GM21367 (cell line): Measurements from ENCODE around the gene NUDC.
"Not testable (repeated sequence)": the region's sequence is repeated elsewhere in the genome, so short reads cannot be mapped to it uniquely, and the experiment has no call there.

Experiments
- ATAC-seq: cut with Tn5 transposase; IDR thresholded peaks from one replicate; pipeline ENCODE4 v1.9.1; 2021; ENCODE audit not compliant: unreplicated experiment

NUDC gene

GRCh38 chr1:26911399-26912146 is 10.0 kb upstream of the NUDC start:
- no peak for ATAC-seq

GRCh38 chr1:26912147-26912490 is 9.4 kb upstream of the NUDC start:
- no peak for ATAC-seq

- no peak for ATAC-seq
Measured at GRCh38 chr1:26913389-26913753, 8.2 kb upstream of the NUDC start.

GRCh38 chr1:26913754-26914619 is 7.6 kb upstream of the NUDC start, which contains the start of gene NR0B2:
Gene NR0B2, minus strand, starts transcription at chr1:26913975. Its CDS starts 35 bp downstream, at chr1:26913940.
- no peak for ATAC-seq

GRCh38 chr1:26915204-26915842 is 6.2 kb upstream of the NUDC start:
- no peak for ATAC-seq

- ATAC-seq: no peak
Measured at GRCh38 chr1:26921126-26921539, 410 bp upstream of the NUDC start.

- ATAC-seq: no peak
Measured at GRCh38 chr1:26922431-26922729, 837 bp downstream of the NUDC start.

- ATAC-seq: no peak
Measured at GRCh38 chr1:26922901-26923300, 1.4 kb downstream of the NUDC start.

GRCh38 chr1:26923711-26924110 is 2.2 kb downstream of the NUDC start:
- ATAC-seq: no peak

GRCh38 chr1:26932531-26932930 is 11.0 kb downstream of the NUDC start:
- no peak for ATAC-seq

GRCh38 chr1:26936823-26937222 is 15.3 kb downstream of the NUDC start:
- no peak for ATAC-seq

- ATAC-seq: no peak
Measured at GRCh38 chr1:26938004-26938658, 16.6 kb downstream of the NUDC start.

- no peak for ATAC-seq
Measured at GRCh38 chr1:26938659-26939025, 17.1 kb downstream of the NUDC start.

- ATAC-seq: no peak
Measured at GRCh38 chr1:26941311-26941710, 19.8 kb downstream of the NUDC start.

- no peak for ATAC-seq
Measured at GRCh38 chr1:26942656-26943055, 21.1 kb downstream of the NUDC start.

- ATAC-seq: no peak
Measured at GRCh38 chr1:26945138-26945537, 23.6 kb downstream of the NUDC start.

GRCh38 chr1:26945728-26946127 is 24.2 kb downstream of the NUDC start:
- no peak for ATAC-seq

GRCh38 chr1:26946270-26946669 is 24.7 kb downstream of the NUDC start:
- ATAC-seq: no peak

- not testable (repeated sequence) for ATAC-seq
Measured at GRCh38 chr1:26948725-26949057, 27.1 kb downstream of the NUDC start.

- no peak for ATAC-seq
Measured at GRCh38 chr1:26949266-26949925, 27.9 kb downstream of the NUDC start.

- ATAC-seq: no peak
Measured at GRCh38 chr1:26949926-26950319, 28.4 kb downstream of the NUDC start.
